T-helper 17 cell (primary cell): ENCODE measurements around the gene NOS3. TPM values are rescaled to one million over a fixed set of nuclear protein-coding genes. Genes with fewer than 3 reads are reported as not detected.
"Not testable (repeated sequence)": the region's sequence is repeated elsewhere in the genome, so short reads cannot be mapped to it uniquely, and the experiment has no call there.

Experiments used
- ATAC-seq: fragments of 150-1000 bp; cut with Tn5 transposase; 2 replicates; pipeline ENCODE4 v1.10.0; 2021; ENCODE audit warnings: mild to moderate bottlenecking, moderate library complexity
- DNase-seq, 3 donors: peaks; one replicate each; pipeline versions ENCODE4 v3.0.0 to v3.0.0-alpha.2; 2020 to 2021
- H3K9me3 ChIP-seq: one replicate; pipeline ENCODE4 v1.7.0; 2013; ENCODE audit warnings: low read length, mild to moderate bottlenecking; ENCODE audit not compliant: control insufficient read depth, poor library complexity, severe bottlenecking
- H3K27ac Mint-ChIP-seq: one replicate; pipeline ENCODE4 v1.8.0; 2022; ENCODE audit warnings: mild to moderate bottlenecking, moderate library complexity, mixed read lengths
- H3K27me3 Mint-ChIP-seq: one replicate; pipeline ENCODE4 v1.8.0; 2022; ENCODE audit warnings: mixed read lengths
- H3K36me3 Mint-ChIP-seq: one replicate; pipeline ENCODE4 v1.8.0; 2022; ENCODE audit warnings: low read depth, mixed read lengths
- H3K4me1 Mint-ChIP-seq: one replicate; pipeline ENCODE4 v1.8.0; 2022; ENCODE audit warnings: mild to moderate bottlenecking, mixed read lengths
- H3K4me3 Mint-ChIP-seq: one replicate; pipeline ENCODE4 v1.8.0; 2022; ENCODE audit warnings: mild to moderate bottlenecking, moderate library complexity, mixed read lengths
- total RNA-seq, 4 donors: library from RNA in 2 of 4; stranded (reverse) in 2 of 4; gene quantifications; one replicate each; pipeline ENCODE4 v1.2.3 and lab custom pipeline; 2022 to 2026

The NOS3 gene
- total RNA-seq, 2 donors from 2014 or later: 9.4 to 9.6 TPM

DNA sequence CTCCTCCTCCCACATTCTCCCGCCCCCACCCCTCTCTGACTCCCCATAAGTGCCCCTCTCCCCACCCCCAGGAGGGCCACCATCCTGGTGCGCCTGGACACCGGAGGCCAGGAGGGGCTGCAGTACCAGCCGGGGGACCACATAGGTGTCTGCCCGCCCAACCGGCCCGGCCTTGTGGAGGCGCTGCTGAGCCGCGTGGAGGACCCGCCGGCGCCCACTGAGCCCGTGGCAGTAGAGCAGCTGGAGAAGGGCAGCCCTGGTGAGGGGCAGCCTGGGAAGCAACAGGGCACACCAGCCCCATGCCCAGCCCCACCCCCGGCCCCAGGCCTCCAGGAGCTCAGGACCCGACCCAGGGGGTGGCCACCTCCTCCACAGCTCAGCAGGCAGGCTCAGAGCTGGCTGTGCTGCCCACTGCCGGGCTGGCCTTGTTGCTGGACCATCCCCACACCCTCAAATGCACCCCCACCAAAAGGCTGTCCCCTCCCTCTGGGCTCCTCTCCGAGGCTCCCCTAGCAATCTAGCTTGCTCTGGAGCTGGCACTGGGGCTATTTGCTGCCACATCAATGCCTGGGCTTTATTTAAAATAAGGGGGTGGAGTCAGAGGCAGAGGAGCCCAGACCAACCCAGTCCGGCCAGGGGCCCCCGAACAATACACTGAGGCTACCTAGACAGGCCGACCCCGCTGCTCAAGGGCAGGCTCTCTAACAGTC lies 18.7 kb downstream of the NOS3 start:
- no peaks in the 10 kb centered on the region for H3K9me3 ChIP-seq
- DNase-seq (no peak), ATAC-seq (no peak)
- Mint-ChIP-seq H3K36me3 (no peaks in the 10 kb centered on the region), H3K4me1 (peaks cover 55% of the 10 kb centered on the region), H3K27ac (peak overlapping the region; percentile 98), H3K27me3 (no peaks in the 10 kb centered on the region), H3K4me3 (peak overlapping the region; percentile 86)

DNA sequence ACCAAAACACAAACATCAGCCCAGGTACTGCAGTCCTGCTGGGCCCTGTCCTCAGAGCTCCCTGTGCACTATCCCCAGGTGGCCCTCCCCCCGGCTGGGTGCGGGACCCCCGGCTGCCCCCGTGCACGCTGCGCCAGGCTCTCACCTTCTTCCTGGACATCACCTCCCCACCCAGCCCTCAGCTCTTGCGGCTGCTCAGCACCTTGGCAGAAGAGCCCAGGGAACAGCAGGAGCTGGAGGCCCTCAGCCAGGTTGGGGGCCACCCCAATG lies 19.2 kb downstream of the NOS3 start:
- peak overlapping the region; percentile 98 for H3K27ac Mint-ChIP-seq
- no peaks in the 10 kb centered on the region for H3K27me3 Mint-ChIP-seq
- H3K4me3 Mint-ChIP-seq: peak overlapping the region; percentile 74
- H3K36me3 Mint-ChIP-seq: no peaks in the 10 kb centered on the region
- ATAC-seq (no peak), DNase-seq (no peak)
- no peaks in the 10 kb centered on the region for H3K9me3 ChIP-seq
- H3K4me1 Mint-ChIP-seq: peaks cover 59% of the 10 kb centered on the region

DNA sequence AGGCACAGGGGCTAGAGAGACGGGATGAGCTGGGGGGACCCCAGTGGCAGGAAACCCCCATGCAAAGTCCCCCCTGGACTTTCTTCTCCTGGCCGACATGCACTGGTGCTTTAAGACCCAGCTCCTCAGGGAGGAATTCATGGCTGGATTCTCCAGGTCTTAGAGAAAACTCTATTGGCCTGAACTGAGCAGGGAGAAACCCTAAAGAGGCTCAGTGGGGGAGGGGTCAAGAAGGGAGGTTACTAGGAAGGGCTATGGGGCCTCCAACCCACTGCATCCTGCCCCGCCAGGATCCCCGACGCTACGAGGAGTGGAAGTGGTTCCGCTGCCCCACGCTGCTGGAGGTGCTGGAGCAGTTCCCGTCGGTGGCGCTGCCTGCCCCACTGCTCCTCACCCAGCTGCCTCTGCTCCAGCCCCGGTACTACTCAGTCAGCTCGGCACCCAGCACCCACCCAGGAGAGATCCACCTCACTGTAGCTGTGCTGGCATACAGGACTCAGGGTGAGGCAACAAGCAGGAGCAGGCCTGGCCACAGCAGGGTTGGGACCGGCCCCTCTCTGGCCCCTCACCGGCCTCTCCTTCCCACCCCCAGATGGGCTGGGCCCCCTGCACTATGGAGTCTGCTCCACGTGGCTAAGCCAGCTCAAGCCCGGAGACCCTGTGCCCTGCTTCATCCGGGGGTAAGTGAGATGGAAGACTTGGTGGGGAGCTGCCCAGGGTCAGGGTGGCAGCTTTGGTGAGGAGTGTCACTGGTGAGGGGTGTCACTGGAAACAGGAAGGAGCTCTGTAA lies 19.7 kb downstream of the NOS3 start:
- Mint-ChIP-seq H3K36me3 (peaks cover 1% of the 10 kb centered on the region), H3K27ac (peak overlapping the region; percentile 98), H3K4me1 (peaks cover 62% of the 10 kb centered on the region), H3K27me3 (no peaks in the 10 kb centered on the region), H3K4me3 (peak overlapping the region; percentile 74)
- ATAC-seq: peak; percentile 6
- peak in 2 of 3 donors; percentile 39 to 40 for DNase-seq
- H3K9me3 ChIP-seq: no peaks in the 10 kb centered on the region

DNA sequence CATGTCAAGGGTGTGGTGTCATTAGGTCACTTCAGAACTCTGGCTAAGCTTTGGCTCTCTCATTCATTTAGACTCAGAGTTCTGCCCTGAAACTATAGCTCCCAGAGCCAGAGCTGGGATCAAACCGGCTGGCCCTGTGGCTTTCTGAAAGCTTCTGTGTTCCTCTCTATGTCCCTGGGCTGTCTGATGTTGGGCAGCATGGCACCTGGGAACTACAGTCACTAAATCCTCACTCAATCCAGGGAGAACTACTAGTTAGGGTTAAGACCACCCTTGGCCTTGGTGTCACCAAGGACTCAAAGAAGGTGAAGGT lies 20.2 kb downstream of the NOS3 start:
- DNase-seq: no peak

GRCh38 chr7:151011616-151012015 lies 20.8 kb downstream of the NOS3 start:
- H3K4me1 Mint-ChIP-seq: peaks cover 64% of the 10 kb centered on the region
- peak overlapping the region; percentile 41 for H3K4me3 Mint-ChIP-seq
- not testable (repeated sequence) for H3K27me3 Mint-ChIP-seq, H3K36me3 Mint-ChIP-seq, H3K9me3 ChIP-seq, ATAC-seq, DNase-seq
- H3K27ac Mint-ChIP-seq: peak overlapping the region; percentile 98

More for the DNA sequence above, 20.2 kb downstream of the NOS3 start:
- no peaks in the 10 kb centered on the region for H3K9me3 ChIP-seq
- H3K4me3 Mint-ChIP-seq: peak overlapping the region; percentile 74
- no peak for ATAC-seq
- H3K27me3 Mint-ChIP-seq: no peaks in the 10 kb centered on the region
- peak overlapping the region; percentile 98 for H3K27ac Mint-ChIP-seq
- peaks cover 63% of the 10 kb centered on the region for H3K4me1 Mint-ChIP-seq
- peaks cover 3% of the 10 kb centered on the region for H3K36me3 Mint-ChIP-seq

- H3K27me3 Mint-ChIP-seq: no peaks in the 10 kb centered on the region
- H3K27ac Mint-ChIP-seq: peak overlapping the region; percentile 98
- DNase-seq (no peak), ATAC-seq (no peak)
- peak overlapping the region; percentile 78 for H3K4me3 Mint-ChIP-seq
- H3K9me3 ChIP-seq: no peaks in the 10 kb centered on the region
- peaks cover 3% of the 10 kb centered on the region for H3K36me3 Mint-ChIP-seq
- H3K4me1 Mint-ChIP-seq: peaks cover 65% of the 10 kb centered on the region
Measured at GRCh38 chr7:151012031-151012692, 21.3 kb downstream of the NOS3 start.

DNA sequence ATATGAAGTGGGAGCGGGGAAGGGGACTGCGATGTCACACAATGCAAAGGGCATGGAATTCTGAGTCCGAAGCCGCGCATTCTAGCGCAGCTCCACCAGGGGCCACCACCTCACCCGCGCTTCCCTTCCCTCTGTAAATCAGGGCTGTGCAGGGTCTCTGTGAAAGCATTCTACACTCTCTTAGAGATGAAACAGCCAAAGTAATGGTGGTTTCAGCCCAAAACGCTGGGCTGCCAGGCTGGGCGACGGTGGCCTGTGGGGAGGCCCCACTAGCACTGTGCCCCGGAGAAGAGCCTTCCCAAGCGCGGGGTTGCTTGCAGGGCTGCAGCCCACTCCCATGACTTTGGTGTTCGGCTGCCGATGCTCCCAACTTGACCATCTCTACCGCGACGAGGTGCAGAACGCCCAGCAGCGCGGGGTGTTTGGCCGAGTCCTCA lies 22.1 kb downstream of the NOS3 start:
- Mint-ChIP-seq H3K27ac (peak overlapping the region; percentile 98), H3K4me3 (peak overlapping the region; percentile 78), H3K27me3 (no peaks in the 10 kb centered on the region), H3K36me3 (peaks cover 3% of the 10 kb centered on the region), H3K4me1 (peaks cover 65% of the 10 kb centered on the region)
- DNase-seq (no peak), ATAC-seq (no peak)
- no peaks in the 10 kb centered on the region for H3K9me3 ChIP-seq

DNA sequence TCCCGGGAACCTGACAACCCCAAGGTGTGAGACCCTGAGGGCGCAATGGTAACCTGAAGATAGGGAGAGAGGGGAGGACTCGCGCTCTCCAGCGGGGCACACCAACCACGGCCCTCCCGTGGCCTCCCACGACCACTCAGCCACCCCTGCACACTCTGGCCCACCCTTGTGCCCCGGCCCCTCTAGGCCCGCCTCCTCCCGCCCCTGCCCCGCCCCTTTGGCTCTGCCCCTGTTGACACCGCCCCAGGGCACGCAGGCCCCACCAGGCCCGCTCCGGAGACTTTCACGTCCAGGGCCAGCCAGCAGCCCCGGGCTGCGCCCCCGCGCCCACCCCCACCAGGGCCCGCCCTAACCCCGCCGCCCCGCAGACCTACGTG lies 22.5 kb downstream of the NOS3 start:
- DNase-seq: no peak
- Mint-ChIP-seq H3K4me1 (peaks cover 65% of the 10 kb centered on the region), H3K27ac (peak overlapping the region; percentile 98), H3K27me3 (peaks cover 2% of the 10 kb centered on the region), H3K36me3 (peaks cover 3% of the 10 kb centered on the region), H3K4me3 (peak overlapping the region; percentile 94)
- H3K9me3 ChIP-seq: no peaks in the 10 kb centered on the region
- ATAC-seq: no peak

- Mint-ChIP-seq H3K27me3 (peaks cover 4% of the 10 kb centered on the region), H3K4me1 (peaks cover 66% of the 10 kb centered on the region), H3K36me3 (peaks cover 3% of the 10 kb centered on the region), H3K4me3 (peak overlapping the region; percentile 94), H3K27ac (peak overlapping the region; percentile 98)
- ATAC-seq: peak; percentile 73
- peak; percentile 89 to 93 (median 89) for DNase-seq
- no peaks in the 10 kb centered on the region for H3K9me3 ChIP-seq
Measured at GRCh38 chr7:151013733-151014497, 23.1 kb downstream of the NOS3 start.

DNA sequence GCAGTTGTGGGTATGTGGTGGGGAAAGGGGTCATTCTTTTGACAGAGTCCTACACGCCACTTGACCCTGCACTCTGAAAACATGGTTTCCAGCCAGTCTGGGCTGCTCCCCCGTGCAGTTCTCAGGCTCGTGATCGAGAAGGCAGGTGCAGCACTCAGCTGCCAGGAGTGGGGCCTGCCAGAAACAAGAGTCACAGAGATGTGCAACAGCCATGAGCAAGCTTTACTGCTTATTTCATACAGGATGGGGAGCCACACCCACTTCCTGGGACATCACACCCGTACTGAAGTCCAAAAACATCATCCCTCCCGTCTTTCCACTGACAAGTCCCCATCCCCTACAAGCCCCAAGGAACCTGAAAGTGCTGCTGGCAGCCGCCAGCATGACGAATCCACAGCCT lies 24.1 kb downstream of the NOS3 start:
- Mint-ChIP-seq H3K27me3 (peaks cover 9% of the 10 kb centered on the region), H3K4me1 (peaks cover 67% of the 10 kb centered on the region), H3K27ac (peak overlapping the region; percentile 98)

DNA sequence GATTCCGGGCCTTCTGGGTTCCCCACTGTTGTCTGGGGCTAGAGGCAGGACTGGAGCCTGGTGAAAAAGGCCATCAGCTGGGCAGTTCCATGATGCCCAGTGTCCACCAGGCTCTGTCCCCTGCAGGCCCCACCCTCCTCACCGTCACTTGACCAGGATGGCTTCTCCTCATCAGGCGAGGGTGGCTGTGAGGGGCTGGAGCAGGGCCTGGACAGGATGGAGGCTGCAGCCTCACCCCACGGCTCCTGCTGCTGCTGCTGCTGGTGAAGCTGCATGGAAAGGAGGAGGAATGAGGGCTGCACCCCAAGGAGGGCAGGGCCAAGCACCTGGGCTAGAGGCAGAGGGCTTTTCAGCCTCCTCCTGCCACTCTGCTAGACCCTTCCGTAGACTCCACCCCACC lies 25.1 kb downstream of the NOS3 start:
- Mint-ChIP-seq H3K4me1 (peaks cover 57% of the 10 kb centered on the region), H3K27me3 (peaks cover 9% of the 10 kb centered on the region), H3K36me3 (peaks cover 3% of the 10 kb centered on the region), H3K27ac (peak overlapping the region; percentile 98), H3K4me3 (peak overlapping the region; percentile 94)
- H3K9me3 ChIP-seq: no peaks in the 10 kb centered on the region
- DNase-seq: no peak
- ATAC-seq: no peak

More for the DNA sequence above, 24.1 kb downstream of the NOS3 start:
- no peaks in the 10 kb centered on the region for H3K9me3 ChIP-seq
- Mint-ChIP-seq H3K36me3 (peaks cover 3% of the 10 kb centered on the region), H3K4me3 (peak overlapping the region; percentile 94)
- DNase-seq (no peak), ATAC-seq (no peak)

GRCh38 chr7:151016505-151016904 lies 25.7 kb downstream of the NOS3 start:
- Mint-ChIP-seq H3K4me1 (peaks cover 54% of the 10 kb centered on the region), H3K27ac (peak overlapping the region; percentile 98), H3K4me3 (peak overlapping the region; percentile 49), H3K36me3 (peaks cover 3% of the 10 kb centered on the region), H3K27me3 (peaks cover 9% of the 10 kb centered on the region)
- no peaks in the 10 kb centered on the region for H3K9me3 ChIP-seq
- no peak for DNase-seq
- ATAC-seq: no peak

DNA sequence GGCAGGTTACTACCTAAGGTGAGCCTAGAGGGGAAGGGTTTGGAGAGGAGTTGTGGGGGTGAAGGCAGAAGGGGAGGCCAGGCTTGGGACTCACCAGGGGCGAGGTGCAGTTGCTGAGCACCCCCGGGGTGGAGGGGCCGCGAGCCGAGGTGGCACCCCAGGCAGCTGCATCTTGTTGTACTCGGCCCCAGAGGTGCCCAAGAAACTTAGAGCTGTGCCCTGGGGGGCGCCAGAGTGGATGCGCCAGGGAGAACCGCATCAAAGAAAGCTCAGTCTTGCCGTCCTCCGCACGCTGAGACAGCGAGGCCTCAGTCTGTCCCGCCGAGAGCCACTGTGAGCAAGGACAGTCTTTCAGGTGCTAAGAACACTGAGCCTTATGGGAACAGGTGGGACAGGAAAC lies 26.1 kb downstream of the NOS3 start:
- DNase-seq (no peak), ATAC-seq (no peak)
- Mint-ChIP-seq H3K4me1 (peaks cover 50% of the 10 kb centered on the region), H3K27me3 (peaks cover 9% of the 10 kb centered on the region), H3K36me3 (peaks cover 3% of the 10 kb centered on the region), H3K4me3 (peak overlapping the region; percentile 94), H3K27ac (peak overlapping the region; percentile 98)
- H3K9me3 ChIP-seq: no peaks in the 10 kb centered on the region
